AG10803 (cell line): ENCODE measurements around the gene CYSTM1.

Source experiments
- DNase-seq: peaks from one replicate; pipeline ENCODE4 v3.0.0; 2010; ENCODE audit warnings: low read depth
- H3K4me3 ChIP-seq: 2 replicates; pipeline ENCODE4 v1.5.1; 2011; ENCODE audit warnings: mild to moderate bottlenecking, low read length, control low read depth
- CTCF ChIP-seq: conservative IDR thresholded peaks from 2 replicates; pipeline ENCODE4 v1.5.1; 2011; ENCODE audit warnings: mild to moderate bottlenecking, low read length, control low read depth, inconsistent platforms

The CYSTM1 gene

GRCh38 chr5:140207250-140207964, 32.4 kb downstream of the CYSTM1 start:
- no peak overlapping the region for H3K4me3 ChIP-seq
- no peak for DNase-seq
- no peak for TF ChIP-seq CTCF

- no peak for DNase-seq
- no peak for TF ChIP-seq CTCF
- H3K4me3 ChIP-seq, result no peak overlapping the region
Observed at GRCh38 chr5:140208065-140208464, 33.1 kb downstream of the CYSTM1 start.

GRCh38 chr5:140213370-140213983, 38.5 kb downstream of the CYSTM1 start:
- H3K4me3 ChIP-seq, result no peak overlapping the region
- no peak for TF ChIP-seq CTCF
- DNase-seq, result no peak

GRCh38 chr5:140214831-140215230, 39.8 kb downstream of the CYSTM1 start:
- DNase-seq, result peak; percentile 87
- H3K4me3 ChIP-seq, result no peak overlapping the region
- no peak for TF ChIP-seq CTCF

- DNase-seq, result no peak
- TF ChIP-seq CTCF, result no peak
- no peak overlapping the region for H3K4me3 ChIP-seq
Observed at GRCh38 chr5:140215276-140215675, 40.3 kb downstream of the CYSTM1 start.

- H3K4me3 ChIP-seq, result no peak overlapping the region
- TF ChIP-seq CTCF, result no peak
- no peak for DNase-seq
Observed at GRCh38 chr5:140216478-140217074, 41.6 kb downstream of the CYSTM1 start.
